Endothelial cell of umbilical vein (primary cell): ENCODE results near the gene FYN. TPM values are rescaled to one million over a fixed set of nuclear protein-coding genes. Genes with fewer than 3 reads are reported as not detected.

ENCODE experiments used
- BruUV-seq: library from RNA; stranded (reverse); fragments of 400-500 nt; replicated peaks from 2 replicates; lab custom pipeline; 2021; lab: Mats Ljungman, UMichigan
- CTCF ChIA-PET: fragments of 300-600, 350-600 bp; sonication (Branson Sonifier 250); formaldehyde crosslinking; loops from one replicate; lab custom pipeline; 2021; ENCODE audit warnings: antibody characterized with exemption, inconsistent platforms; lab: Charles Lee
- POLR2A ChIA-PET: fragments of 300-600, 350-600 bp; sonication (Branson Sonifier 250); formaldehyde crosslinking; loops from one replicate; lab custom pipeline; 2021; ENCODE audit warnings: antibody characterized with exemption, inconsistent platforms; lab: Charles Lee
- DNase-seq: peaks from one replicate; pipeline ENCODE4 v3.0.0-alpha.2; 2011; ENCODE audit warnings: low read depth, low spot score
- FAIRE-seq: peaks from 2 replicates; lab custom pipeline; 2011; peaks lifted over from hg19 to GRCh38; lab: Jason Lieb, UNC
- H2AFZ ChIP-seq: 2 replicates; pipeline ENCODE4 v1.6.0; 2012; ENCODE audit warnings: low read depth, low read length, control low read depth, inconsistent platforms
- H3K27ac ChIP-seq: 2 replicates; pipeline ENCODE4 v1.5.1; 2011; ENCODE audit warnings: low read depth, mild to moderate bottlenecking, control low read depth, low read length, moderate library complexity; ENCODE audit not compliant: insufficient read depth
- H3K27me3 ChIP-seq, 2 experiments: 2 replicates each; pipeline versions ENCODE4 v1.6.0 to v1.6.1; 2011; ENCODE audit warnings: low read length in 2 of 2, mixed read lengths in 1 of 2; ENCODE audit not compliant: control insufficient read depth in 2 of 2, insufficient read depth in 2 of 2
- H3K36me3 ChIP-seq, 2 experiments: 2 replicates in 1 of 2; 3 replicates in 1 of 2; pipeline ENCODE4 v1.5.1; 2011; ENCODE audit warnings: low read length in 2 of 2, mild to moderate bottlenecking in 1 of 2, moderate library complexity in 1 of 2; ENCODE audit not compliant: control insufficient read depth in 2 of 2, insufficient read depth in 2 of 2; ENCODE audit errors: extremely low read depth in 1 of 2
- H3K4me1 ChIP-seq: 3 replicates; pipeline ENCODE4 v1.5.1; 2011; ENCODE audit warnings: mild to moderate bottlenecking, low read length; ENCODE audit not compliant: control insufficient read depth, insufficient read depth; ENCODE audit errors: extremely low read depth
- H3K4me2 ChIP-seq: 2 replicates; pipeline ENCODE4 v1.6.1; 2011; ENCODE audit warnings: low read length, control low read depth, mixed read lengths; ENCODE audit not compliant: insufficient read depth
- H3K4me3 ChIP-seq, 3 experiments: fragments of 200-600 bp in 1 of 3; sonication (generic), shearing (Covaris generic) in 1 of 3; replicated peaks in 1 of 3; 2 replicates each; pipeline ENCODE4 v1.5.1; 2011 to 2016; ENCODE audit warnings: control low read depth in 3 of 3, low read length in 3 of 3, mild to moderate bottlenecking in 2 of 3, inconsistent platforms in 1 of 3, low read depth in 1 of 3, moderate library complexity in 1 of 3; ENCODE audit not compliant: insufficient read depth in 1 of 3
- H3K79me2 ChIP-seq: 2 replicates; pipeline ENCODE4 v1.6.0; 2012; ENCODE audit warnings: low read length, inconsistent platforms; ENCODE audit not compliant: control insufficient read depth, insufficient read depth
- H3K9ac ChIP-seq: replicated peaks from 2 replicates; pipeline ENCODE3; 2011; ENCODE audit warnings: low read length, control low read depth; ENCODE audit not compliant: insufficient read depth; ENCODE audit errors: extremely low read depth
- H3K9me1 ChIP-seq: replicated peaks from 3 replicates; pipeline ENCODE4 v1.6.0; 2011; ENCODE audit warnings: mild to moderate bottlenecking, low read length; ENCODE audit not compliant: control insufficient read depth, insufficient read depth; ENCODE audit errors: extremely low read depth
- H3K9me3 ChIP-seq: replicated peaks from 2 replicates; pipeline ENCODE4 v1.5.1; 2012; ENCODE audit warnings: low read length, inconsistent platforms; ENCODE audit not compliant: control insufficient read depth, insufficient read depth
- H4K20me1 ChIP-seq: replicated peaks from 2 replicates; pipeline ENCODE3; 2011; ENCODE audit warnings: mild to moderate bottlenecking, low read length; ENCODE audit not compliant: control insufficient read depth, insufficient read depth; ENCODE audit errors: extremely low read depth
- CTCF ChIP-seq, 2 donors: IDR thresholded peaks; 1 replicate in 1 of 2; 2 replicates in 1 of 2; pipeline ENCODE4 v1.5.1; 2011; ENCODE audit warnings: low read length in 2 of 2, mild to moderate bottlenecking in 2 of 2, moderate library complexity in 2 of 2, control low read depth in 1 of 2, inconsistent platforms in 1 of 2, low read depth in 1 of 2; ENCODE audit not compliant: insufficient read depth in 1 of 2; ENCODE audit errors: extremely low read depth in 1 of 2
- EZH2 ChIP-seq: IDR thresholded peaks from 2 replicates; pipeline ENCODE4 v1.6.1; 2012; ENCODE audit warnings: borderline replicate concordance, low read depth, mild to moderate bottlenecking, moderate library complexity, low read length, inconsistent platforms; ENCODE audit not compliant: severe bottlenecking
- FOS ChIP-seq: IDR thresholded peaks from 2 replicates; pipeline ENCODE4 v1.6.1; 2011; ENCODE audit warnings: mild to moderate bottlenecking, low read length, moderate library complexity, borderline replicate concordance; ENCODE audit not compliant: insufficient read depth
- GATA2 ChIP-seq: IDR thresholded peaks from 2 replicates; pipeline ENCODE4 v1.7.0; 2011; ENCODE audit warnings: low read depth, mild to moderate bottlenecking, moderate library complexity, mixed read lengths, low read length; ENCODE audit not compliant: insufficient read length, insufficient read depth
- JUN ChIP-seq: IDR thresholded peaks from 2 replicates; pipeline ENCODE4 v1.6.1; 2011; ENCODE audit warnings: borderline replicate concordance, low read depth; ENCODE audit not compliant: insufficient read length, insufficient read depth
- POLR2AphosphoS5 ChIP-seq: IDR thresholded peaks from 2 replicates; pipeline ENCODE4 v1.6.1; 2012; ENCODE audit warnings: low read depth, mild to moderate bottlenecking, control low read depth, low read length, moderate library complexity; ENCODE audit not compliant: insufficient read depth
- dilution Hi-C: fragments of 300-500 bp; cut with MboI; formaldehyde crosslinking; loops from one replicate; pipeline ENCODE4 v1.15.0; 2019; ENCODE audit warnings: low sequenced_read_pairs; ENCODE audit not compliant: extremely low pct_ligation_motif_present
- intact Hi-C: fragments of 100-400 bp; cut with micrococcal nuclease; formaldehyde crosslinking; loops from one replicate; pipeline ENCODE4 v1.10.0; 2022
- polyA plus RNA-seq, 4 experiments: library from polyadenylated mRNA; depleted of rRNA in 3 of 4; stranded (reverse) in 3 of 4; unstranded in 1 of 4; fragments of >200 nt; gene quantifications; 2 replicates each; pipeline versions ENCODE4 v1.2.1 to v1.2.3, GENCODE V29; 2011 to 2012; ENCODE audit warnings: missing spikeins in 1 of 4
- total RNA-seq: library from RNA; stranded (reverse); gene quantifications from 2 replicates; pipeline ENCODE4 v1.2.3, GENCODE V29; 2021

FYN gene
- total and polyA plus RNA-seq, 2 donors (not counting 3 experiments of a cell fraction or from before 2014, with no cell fraction given): 69.0 to 143 TPM

- Histone ChIP-seq H3K79me2 (no peaks in the 10 kb centered on the region), H2AFZ (no peak overlapping the region), H4K20me1 (no peaks in the 10 kb centered on the region), H3K4me2 (no peak overlapping the region), H3K4me1 (peaks cover 25% of the 10 kb centered on the region), H3K27me3 (no peaks in the 10 kb centered on the region), H3K4me3 (no peak overlapping the region), H3K36me3 (peaks cover 0 to 10% of the 10 kb centered on the region in 2 experiments), H3K9me3 (no peaks in the 10 kb centered on the region), H3K9ac (no peak overlapping the region), H3K9me1 (no peaks in the 10 kb centered on the region), H3K27ac (no peak overlapping the region)
- ChIA-PET CTCF (interaction anchor here (0.7 to 3.6 kb wide), 4 partner anchors 8 to 123 kb away, joined by 3 to 24 read pairs (median 4); no protein-coding TSS in a partner anchor), POLR2A (no interaction called here)
- intact Hi-C loops: no loop called here
- TF ChIP-seq CTCF (IDR thresholded peaks at IDR 0.05; ENCODE audit: extremely low read depth in 1 of 2, insufficient read depth in 1 of 2, low read depth in 1 of 2, low read length in 2 of 2) (peak; percentile 15), EZH2 (no peak)
- no peak for DNase-seq
- no peak for FAIRE-seq
- no TSS peak for BruUV-seq
- dilution Hi-C loops: no loop called here
These were observed 204.8 kb downstream of the FYN start for GRCh38 chr6:111668410-111668809.

GRCh38 chr6:111667931-111668330, 205.3 kb downstream of the FYN start:
- Histone ChIP-seq H3K9ac (no peak overlapping the region), H3K4me1 (peaks cover 26% of the 10 kb centered on the region), H3K4me3 (no peak overlapping the region), H2AFZ (no peak overlapping the region), H3K79me2 (no peaks in the 10 kb centered on the region), H3K4me2 (no peak overlapping the region), H3K9me1 (no peaks in the 10 kb centered on the region), H3K9me3 (no peaks in the 10 kb centered on the region), H3K27ac (no peak overlapping the region), H4K20me1 (no peaks in the 10 kb centered on the region), H3K27me3 (no peaks in the 10 kb centered on the region), H3K36me3 (peaks cover 0 to 7% of the 10 kb centered on the region in 2 experiments)
- POLR2A ChIA-PET: no interaction called here
- FAIRE-seq (no peak), DNase-seq (no peak)
- BruUV-seq: no TSS peak
- dilution Hi-C loops: no loop called here
- intact Hi-C loops: loop anchor here (2.0 kb wide), 1 partner anchor 15 kb away; no protein-coding TSS in a partner anchor
- no peak for TF ChIP-seq CTCF (IDR thresholded peaks at IDR 0.05; ENCODE audit: extremely low read depth in 1 of 2, insufficient read depth in 1 of 2, low read depth in 1 of 2, low read length in 2 of 2)
- TF ChIP-seq POLR2AphosphoS5: no peak
- TF ChIP-seq JUN: no peak
- no peak for TF ChIP-seq GATA2
- no peak for TF ChIP-seq FOS
- CTCF ChIA-PET: interaction anchor here (1.5 to 3.6 kb wide), 2 partner anchors 10 to 15 kb away, joined by 4 to 24 read pairs; no protein-coding TSS in a partner anchor
